Measurements from ENCODE around the gene KIF3A.

GRCh38 chr5:132663771-132664695 is 73.3 kb downstream of the KIF3A start:
- TF ChIP-seq CTCF (IDR thresholded peaks at IDR 0.05; ENCODE audit: low read length) (no peak), EZH2 (IDR thresholded peaks at IDR 0.05; ENCODE audit: borderline replicate concordance, low read length) (no peak)
